Inflammatory macrophage treated with lipopolysaccharide for 1 hour (primary cell): Measurements from ENCODE around the gene LRMDA.

Source experiments
- DNase-seq, 2 donors: peaks; one replicate each; pipeline ENCODE4 v3.0.0-alpha.2; 2020 to 2022

LRMDA gene

GRCh38 chr10:76255241-76255640 is 823.8 kb downstream of the LRMDA start:
- no peak for DNase-seq

DNA sequence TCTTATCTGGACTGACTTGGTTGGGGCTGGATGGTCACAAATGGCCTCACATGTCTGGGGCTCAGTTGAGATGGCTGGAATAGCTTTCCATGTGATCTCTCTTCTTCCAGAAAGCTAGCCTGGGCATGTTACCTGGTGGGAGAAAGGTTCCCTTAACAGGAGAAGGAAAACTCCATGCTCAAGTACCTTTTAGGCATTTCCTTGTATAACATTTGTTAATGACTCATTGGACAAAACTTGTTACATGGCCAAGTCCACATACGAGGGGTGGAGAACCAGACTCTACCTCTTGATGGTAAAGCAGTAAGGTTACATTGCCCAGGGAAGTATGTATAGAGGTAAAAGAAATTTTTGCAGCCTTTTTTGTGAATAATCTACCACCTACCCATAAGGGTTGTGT is 826.4 kb downstream of the LRMDA start:
- DNase-seq: no peak

- DNase-seq: no peak
These were observed 834.2 kb downstream of the LRMDA start for GRCh38 chr10:76265441-76266113.

DNA sequence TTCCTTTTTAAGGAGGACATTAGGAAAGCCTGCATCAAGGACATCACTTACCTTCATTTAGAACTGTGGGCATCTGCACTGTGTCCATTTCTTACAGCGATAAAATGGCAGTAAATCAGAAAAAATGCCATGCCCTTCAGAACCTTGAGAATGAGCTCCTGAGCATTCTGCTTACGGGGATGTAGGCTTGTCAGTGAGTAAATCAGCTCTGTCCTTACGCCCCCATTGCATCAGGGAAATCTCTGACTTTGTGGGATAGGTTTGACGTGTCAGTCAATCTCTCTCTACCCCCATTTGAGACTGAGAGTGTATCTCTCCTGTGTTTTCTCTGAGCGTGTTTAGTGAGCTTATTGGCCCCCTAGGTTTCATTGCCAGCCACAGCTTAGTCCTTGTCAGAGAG is 837.1 kb downstream of the LRMDA start:
- no peak for DNase-seq

GRCh38 chr10:76268954-76269353 is 837.5 kb downstream of the LRMDA start:
- DNase-seq: no peak

- no peak for DNase-seq
These were observed 839.0 kb downstream of the LRMDA start for GRCh38 chr10:76270464-76270863.

- no peak for DNase-seq
These were observed 843.5 kb downstream of the LRMDA start for GRCh38 chr10:76274933-76275332.

DNA sequence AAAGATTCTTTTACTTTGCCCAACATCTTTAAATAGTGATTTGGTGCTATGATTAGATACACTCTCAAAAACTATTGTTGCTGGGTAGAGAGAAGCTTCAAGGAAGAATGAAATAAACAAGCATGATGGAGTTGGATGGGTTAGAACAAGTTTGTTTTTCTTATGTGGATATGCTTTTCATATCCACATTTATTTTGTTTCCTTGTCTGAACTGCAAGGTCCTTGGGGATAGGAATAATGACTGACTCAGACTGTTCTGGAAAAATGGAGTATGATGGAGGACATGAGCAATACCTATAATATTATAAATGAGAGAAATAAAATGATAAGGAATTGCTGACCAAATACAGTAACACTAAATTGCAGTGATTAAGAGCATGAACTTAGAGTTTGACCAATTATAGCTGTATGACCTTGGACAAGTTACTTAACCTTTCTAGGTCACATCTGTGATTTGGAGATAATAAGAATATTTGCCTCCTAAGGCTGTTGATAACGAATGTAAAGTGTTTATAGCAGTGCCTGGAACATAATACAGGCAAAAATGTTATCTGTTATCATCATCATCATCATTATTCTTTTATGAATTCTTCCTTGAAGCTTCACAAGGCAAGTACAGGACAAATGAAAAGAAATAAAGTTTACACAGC is 847.5 kb downstream of the LRMDA start:
- no peak for DNase-seq

DNA sequence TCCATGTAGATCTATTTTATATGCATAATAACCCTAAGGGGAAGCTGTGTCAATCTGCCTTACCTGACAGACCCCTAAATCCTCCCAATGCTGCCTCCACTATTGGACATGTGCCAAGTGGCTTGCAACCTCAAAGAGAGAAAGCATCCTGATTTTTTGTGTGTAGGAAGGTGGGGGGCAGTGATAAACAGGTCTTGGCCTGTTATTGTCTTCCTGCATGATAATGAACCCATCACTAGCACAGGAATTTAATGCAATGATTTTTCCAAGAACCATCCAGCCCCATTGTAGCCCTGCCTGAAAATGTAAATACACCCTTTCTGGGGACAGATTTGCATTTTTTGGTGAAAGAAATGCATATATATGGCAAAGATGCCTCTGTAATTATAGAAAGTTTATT is 850.2 kb downstream of the LRMDA start:
- no peak for DNase-seq

- no peak for DNase-seq
These were observed 850.9 kb downstream of the LRMDA start for GRCh38 chr10:76282061-76283025.

- no peak for DNase-seq
These were observed 852.9 kb downstream of the LRMDA start for GRCh38 chr10:76284351-76284750.

DNA sequence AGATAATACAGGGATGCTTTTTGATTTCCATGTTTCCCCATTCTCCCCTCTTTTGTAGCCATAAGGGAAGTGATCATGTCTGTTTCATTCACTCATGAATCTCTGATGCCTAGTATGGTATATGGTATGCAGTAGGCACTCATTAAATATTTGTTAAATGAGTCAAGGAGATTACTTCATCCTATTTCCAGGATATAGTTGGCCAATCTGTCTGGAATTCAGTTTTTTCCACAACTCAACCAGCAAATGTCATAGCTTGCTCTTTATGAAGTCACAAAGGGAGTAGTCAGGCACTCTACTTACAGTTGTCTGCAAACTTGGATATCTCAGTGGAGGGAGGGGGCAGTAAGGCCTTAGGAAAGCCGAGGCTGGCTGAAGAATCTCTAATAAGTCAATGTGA is 853.6 kb downstream of the LRMDA start:
- no peak for DNase-seq

DNA sequence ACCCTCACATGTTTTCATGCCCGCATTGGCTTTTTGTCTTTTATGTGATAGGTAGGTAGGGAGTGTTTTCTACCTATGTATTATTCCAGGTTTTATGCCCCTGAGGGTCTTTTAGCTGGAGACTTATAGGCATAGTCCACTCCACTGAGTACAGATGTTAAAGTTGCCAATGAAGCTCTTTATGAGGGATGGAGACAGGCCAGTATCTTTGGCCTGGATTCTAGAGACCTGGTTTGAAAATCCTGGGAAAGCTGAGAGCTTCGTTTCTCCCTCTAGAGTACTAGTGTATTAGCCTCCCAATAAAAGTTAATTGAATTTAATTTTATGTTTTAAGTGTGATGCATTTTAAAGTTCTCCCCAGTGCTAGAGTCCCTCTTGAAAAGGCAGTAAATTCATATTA is 854.1 kb downstream of the LRMDA start:
- DNase-seq: no peak

GRCh38 chr10:76286536-76286935 is 855.1 kb downstream of the LRMDA start:
- no peak for DNase-seq

GRCh38 chr10:76287856-76288255 is 856.4 kb downstream of the LRMDA start:
- DNase-seq: no peak

- DNase-seq: no peak
These were observed 859.8 kb downstream of the LRMDA start for GRCh38 chr10:76291175-76291574.

DNA sequence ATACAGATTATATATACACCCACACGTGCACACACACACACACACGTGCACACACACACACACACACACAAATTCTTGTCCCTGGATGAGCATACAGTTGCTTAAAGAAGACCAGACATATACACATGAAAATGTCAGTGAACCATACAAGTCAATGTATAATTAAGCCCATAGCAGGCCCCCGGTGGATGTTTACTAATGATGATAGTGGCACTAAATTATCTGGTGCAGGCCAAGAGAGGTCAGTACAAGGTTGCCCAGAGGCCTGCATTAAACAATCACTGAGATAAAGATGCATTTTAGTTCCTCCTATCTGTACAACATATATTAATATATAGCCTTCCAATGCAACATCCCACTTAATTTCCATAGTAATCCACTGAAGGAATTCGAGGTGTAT is 860.5 kb downstream of the LRMDA start:
- DNase-seq: no peak

- DNase-seq: no peak
These were observed 865.5 kb downstream of the LRMDA start for GRCh38 chr10:76296957-76297356.

DNA sequence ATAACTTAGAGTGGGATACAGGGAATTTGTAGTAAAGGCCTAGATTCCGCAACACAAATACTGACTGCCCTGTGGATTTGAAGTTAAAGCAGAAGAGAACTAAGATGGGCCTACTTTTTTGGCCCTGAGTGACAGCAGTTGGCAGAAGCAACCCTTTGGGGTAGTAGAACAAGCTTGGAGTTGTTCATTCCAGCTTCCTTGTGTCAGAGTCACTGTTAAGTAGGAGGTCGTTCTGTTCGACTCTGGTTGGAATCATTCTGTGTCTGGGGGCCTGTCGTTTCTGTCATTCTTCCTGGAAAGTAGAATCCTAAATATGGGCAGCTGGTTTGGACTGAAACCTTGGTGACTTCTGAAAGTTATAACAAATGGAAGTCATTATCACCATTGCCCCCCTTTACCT is 865.9 kb downstream of the LRMDA start:
- DNase-seq: no peak

GRCh38 chr10:76297780-76298281 is 866.4 kb downstream of the LRMDA start:
- DNase-seq: no peak

DNA sequence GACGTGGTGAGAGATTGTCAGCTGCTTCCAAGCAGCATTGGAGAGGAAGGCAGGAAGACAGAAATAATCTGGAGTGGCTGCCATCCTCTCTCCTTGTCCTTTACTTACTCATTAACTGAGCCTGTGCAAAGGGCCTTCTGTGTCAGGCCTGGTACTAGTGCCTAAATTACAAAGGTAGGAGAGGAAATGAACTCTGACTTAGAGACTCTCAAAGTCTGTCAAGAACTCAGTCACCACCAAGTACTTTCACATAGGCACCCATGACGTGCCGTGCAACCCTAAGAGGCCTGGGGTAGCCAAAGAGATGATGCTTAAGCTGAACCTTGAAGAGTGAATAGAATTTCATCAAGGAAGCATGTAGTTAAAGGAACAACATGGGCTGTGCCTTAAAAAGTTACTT is 866.9 kb downstream of the LRMDA start:
- no peak for DNase-seq

- DNase-seq: no peak
These were observed 868.1 kb downstream of the LRMDA start for GRCh38 chr10:76299501-76299900.

DNA sequence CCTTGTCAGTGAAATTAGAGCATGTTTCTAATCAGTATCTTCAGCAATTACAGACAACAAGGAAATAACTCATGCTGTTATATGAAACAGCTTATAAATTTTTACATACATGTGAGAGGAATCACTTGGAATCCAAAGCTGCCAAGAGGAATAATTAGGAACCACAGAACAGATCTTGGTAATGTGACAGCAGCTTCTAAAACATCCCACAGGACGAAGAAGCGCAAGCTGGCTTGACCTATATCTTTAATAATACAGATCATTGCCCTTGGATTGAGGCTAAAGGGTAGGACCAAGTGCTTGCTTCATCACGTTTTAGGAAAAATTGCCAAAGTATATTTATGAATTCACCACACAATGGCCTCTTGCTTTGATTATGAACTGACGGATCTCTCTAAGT is 869.8 kb downstream of the LRMDA start:
- DNase-seq: no peak

DNA sequence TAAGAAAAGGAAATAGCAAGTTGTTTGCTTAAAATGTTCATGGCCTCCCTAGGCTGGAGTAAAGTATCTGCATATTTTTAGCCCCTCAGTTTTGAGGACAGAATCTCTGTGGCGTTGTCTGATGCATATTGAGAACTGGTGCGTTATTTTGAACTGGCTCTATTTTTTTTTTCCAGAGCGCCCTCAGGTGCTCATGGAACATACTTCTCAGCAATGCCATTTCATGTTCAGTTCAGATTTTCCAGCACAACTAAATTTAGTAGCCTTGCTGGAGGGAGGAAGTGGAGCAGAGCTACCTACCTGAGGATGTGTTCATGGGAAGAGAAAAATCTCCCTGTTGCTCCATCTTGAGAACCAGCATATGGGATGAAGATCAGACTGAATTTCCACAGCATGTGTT is 870.5 kb downstream of the LRMDA start:
- no peak for DNase-seq
